Measurements from ENCODE around the gene AKR1C1.
"Not testable (repeated sequence)": the region's sequence is repeated elsewhere in the genome, so short reads cannot be mapped to it uniquely, and the experiment has no call there.

AKR1C1 gene

DNA sequence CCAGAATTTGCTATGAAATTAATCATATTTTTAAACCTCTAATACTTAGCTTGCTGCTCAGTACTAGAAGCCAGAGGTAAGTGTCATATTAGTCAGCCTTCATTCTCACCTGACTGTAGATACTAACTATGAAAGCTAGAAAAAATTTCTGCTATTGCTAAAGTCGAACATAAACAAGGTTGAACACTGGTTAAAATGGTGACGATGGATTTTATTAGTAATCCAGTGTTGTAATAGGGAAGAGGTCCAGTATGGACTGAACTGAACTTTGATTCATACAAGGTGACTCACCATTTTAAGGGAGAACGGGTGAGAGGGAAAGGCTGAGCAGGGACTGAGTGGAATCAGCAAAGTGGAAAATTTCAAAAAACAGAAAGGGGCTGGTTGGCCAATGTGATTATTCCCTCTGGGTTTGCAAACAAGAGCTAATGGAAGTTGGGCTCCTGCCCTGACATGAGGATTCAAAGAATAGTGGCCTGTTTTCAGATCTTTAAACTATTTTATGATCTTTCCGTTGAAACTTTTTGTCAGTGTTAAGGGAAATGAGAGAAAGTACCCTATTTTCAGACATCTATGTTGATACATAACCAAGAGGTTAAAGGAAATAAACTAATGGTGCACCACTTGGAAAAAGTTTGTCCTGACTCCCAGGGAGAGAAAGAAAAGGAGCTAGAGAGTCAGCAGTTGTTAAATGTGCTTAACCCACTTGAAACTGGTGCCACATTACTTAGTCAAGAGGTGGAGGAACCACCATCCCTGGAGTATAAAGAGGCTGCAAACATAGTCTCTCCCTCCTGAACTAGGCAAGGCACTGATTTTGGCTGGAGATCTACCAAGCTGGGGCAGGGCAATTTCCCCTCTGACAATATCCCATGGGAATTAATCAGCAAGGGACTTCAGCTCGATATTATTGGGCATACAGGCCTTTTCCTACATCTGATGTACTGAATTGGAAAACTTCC, 15.3 kb upstream of the AKR1C1 start:
- peak; percentile 80 for DNase-seq (ENCODE audit: low spot score)

DNA sequence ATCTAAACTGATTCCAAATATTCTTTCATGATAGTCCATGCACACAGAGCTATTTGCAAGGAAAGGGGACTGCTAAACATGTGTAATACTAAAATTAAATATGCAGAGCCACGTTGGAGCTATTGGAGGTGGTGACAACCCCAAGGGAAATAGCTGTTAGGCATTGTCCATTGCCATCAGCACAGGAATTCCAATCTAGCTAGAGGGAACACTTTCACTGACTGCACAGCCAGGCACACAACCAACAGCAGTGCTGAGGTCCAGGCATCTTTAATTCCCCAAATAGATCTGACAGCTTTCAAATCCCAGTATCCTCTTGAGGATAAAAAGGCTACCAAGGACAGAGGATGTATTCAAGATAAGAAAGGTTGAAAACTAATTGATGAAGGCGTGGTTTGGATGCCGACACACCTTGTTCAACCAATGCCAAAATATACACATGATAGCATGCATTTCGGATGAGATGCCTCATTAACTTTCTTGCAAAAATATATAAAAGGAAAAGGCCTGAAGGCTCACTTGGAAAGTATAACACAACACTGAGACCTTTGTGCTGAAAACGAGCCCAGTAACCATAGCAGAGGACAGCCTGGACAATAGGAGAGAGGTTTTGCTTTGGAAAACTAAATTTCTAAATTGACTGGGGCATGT, 11.6 kb upstream of the AKR1C1 start:
- DNase-seq (ENCODE audit: low spot score) = not testable (repeated sequence)

DNA sequence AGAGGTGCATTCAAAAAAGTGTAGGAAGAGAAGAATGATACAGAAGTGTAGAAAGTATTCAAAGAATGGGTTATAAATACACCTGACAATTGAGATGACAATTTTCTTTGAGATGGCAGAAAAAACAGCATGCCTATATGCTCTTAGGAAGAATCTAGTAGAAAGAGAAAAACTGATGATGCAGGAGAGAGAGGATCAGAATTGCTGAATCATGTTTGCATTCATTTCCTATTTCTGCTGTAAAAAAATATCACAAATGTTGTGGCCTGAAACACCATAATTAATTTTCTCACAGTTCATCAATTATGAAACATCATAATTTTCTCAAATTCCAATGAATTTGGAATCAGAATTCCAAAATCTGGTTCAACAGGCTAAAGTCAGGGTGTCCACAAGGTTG, 9.8 kb upstream of the AKR1C1 start:
- no peak for DNase-seq (ENCODE audit: low spot score)

DNA sequence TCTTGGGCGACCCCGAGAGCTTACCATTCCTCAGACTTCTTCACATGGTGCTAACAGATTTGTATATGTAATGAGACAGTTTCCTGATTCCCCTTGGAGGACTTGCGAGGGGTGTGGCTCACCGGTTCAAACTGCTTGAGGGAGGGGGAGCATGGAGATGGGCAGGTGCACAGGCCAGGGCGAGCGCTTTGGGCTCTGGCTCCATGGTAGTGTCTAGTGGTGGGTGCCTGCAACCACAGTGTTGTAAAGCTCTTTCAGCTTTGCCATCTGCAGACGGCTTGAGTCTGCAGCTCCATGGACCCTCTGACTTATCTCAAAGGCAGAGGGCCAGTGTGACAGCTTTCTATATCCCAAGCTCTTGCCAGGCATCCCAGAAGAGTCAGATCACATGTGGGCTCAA, 7.1 kb upstream of the AKR1C1 start:
- not testable (repeated sequence) for DNase-seq (ENCODE audit: low spot score)

DNA sequence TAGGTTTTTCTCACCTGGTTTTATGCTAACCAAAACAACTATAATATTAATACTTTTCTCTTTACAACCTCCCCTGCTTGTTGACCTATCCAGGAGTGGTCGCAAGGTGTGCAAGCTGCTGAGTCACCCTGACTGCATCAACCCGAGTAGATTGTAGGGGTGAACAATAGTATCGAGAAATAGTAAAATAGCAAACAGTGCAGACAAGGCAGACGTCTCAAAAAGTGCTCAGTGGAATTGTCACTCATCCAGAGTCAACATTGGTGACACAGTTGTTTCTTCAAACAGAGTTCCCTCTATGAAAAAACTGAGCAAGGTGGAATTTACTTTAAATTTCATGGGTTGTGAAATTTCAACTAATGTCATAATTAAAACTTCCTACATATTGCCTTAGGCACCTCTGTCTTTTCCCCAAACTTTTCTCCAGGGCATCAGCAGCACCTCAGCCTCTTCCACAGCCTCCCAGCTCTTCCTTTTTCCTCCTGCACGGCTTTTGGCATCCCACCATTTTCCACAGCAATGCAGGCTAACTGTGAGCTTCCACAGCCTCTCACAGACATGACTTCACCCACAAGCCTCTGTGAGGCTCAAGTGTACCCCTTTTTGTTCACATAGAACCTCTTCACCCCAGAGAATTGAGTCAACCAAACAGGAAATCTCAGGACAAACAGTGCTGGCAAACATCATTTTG, 6.1 kb upstream of the AKR1C1 start:
- not testable (repeated sequence) for DNase-seq (ENCODE audit: low spot score)

DNA sequence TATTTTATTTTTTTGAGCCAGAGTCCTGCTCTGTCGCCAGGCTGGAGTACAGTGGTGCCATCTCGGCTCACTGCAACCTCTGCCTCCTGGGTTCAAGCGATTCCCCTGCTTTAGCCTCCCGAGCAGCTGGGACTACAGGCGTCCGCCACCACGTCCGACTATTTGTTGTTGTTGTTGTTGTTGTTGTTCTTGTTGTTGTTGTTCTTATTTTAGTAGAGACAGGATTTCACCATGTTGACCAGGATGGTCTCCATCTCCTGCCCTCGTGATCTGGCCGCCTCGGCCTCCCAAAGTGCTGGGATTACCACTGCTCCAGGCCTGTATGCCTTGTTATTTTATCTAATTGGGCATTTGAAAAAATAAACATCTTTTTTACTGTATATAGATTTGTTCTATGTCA, 1.7 kb upstream of the AKR1C1 start:
- not testable (repeated sequence) for DNase-seq (ENCODE audit: low spot score)

- DNase-seq (ENCODE audit: low spot score) = not testable (repeated sequence)
Measured at GRCh38 chr10:4962308-4962707, 907 bp upstream of the AKR1C1 start.

- DNase-seq (ENCODE audit: low spot score) = not testable (repeated sequence)
Measured at GRCh38 chr10:4963815-4964154, 570 bp downstream of the AKR1C1 start.

- not testable (repeated sequence) for DNase-seq (ENCODE audit: low spot score)
Measured at GRCh38 chr10:4965763-4966162, 2.5 kb downstream of the AKR1C1 start.

DNA sequence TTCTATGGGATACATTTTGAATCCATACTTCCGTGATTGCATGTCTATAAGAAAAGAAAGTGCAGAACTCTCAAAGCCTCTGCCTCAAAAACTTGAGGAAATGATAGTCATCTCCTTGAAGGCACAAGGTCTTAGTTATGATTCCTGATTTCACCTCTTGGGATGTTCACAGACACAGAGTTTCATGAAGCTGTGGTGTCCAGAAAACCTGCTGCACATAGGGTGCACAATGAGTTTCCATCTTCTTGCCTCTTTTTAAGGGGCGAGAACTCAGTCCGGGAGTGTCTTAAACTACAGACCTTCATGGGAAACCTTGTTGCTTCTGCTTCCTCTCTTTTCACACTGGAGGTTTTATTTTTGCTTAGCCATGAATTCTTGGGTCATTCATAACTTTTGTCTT, 4.0 kb downstream of the AKR1C1 start:
- not testable (repeated sequence) for DNase-seq (ENCODE audit: low spot score)

DNA sequence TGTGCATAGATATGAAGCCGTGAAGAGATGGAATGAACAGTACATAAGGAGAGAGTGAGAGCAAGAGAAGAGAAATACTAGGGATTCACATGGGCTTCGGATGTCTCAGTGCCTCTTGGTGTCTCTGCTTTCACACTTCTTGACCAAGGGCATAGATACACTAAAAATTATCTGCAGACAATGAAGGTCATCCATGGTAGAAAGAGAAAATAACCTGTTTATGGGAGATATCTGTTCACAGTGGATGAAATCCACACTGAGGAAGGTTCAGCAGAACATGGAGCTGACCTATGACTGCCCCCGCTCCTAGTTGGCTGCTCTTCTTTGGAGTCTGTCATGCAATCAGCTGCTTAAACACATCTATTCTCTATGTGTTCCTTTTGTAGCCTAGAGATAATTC, 6.1 kb downstream of the AKR1C1 start:
- DNase-seq (ENCODE audit: low spot score) = not testable (repeated sequence)

DNA sequence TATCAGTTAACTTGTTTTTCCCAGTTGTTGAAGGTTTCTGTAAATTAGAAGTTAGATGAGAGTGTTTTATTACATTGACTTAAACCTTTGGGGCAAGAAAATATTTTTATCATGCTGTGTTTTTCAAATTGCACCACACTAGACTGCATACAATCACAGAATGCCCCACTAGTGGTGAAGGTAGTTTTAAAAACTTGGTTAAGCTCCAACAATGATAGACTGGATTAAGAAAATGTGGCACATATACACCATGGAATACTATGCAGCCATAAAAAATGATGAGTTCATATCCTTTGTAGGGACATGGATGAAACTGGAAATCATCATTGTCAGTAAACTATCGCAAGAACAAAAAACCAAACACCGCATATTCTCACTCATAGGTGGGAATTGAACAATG, 7.1 kb downstream of the AKR1C1 start:
- DNase-seq (ENCODE audit: low spot score) = not testable (repeated sequence)

DNA sequence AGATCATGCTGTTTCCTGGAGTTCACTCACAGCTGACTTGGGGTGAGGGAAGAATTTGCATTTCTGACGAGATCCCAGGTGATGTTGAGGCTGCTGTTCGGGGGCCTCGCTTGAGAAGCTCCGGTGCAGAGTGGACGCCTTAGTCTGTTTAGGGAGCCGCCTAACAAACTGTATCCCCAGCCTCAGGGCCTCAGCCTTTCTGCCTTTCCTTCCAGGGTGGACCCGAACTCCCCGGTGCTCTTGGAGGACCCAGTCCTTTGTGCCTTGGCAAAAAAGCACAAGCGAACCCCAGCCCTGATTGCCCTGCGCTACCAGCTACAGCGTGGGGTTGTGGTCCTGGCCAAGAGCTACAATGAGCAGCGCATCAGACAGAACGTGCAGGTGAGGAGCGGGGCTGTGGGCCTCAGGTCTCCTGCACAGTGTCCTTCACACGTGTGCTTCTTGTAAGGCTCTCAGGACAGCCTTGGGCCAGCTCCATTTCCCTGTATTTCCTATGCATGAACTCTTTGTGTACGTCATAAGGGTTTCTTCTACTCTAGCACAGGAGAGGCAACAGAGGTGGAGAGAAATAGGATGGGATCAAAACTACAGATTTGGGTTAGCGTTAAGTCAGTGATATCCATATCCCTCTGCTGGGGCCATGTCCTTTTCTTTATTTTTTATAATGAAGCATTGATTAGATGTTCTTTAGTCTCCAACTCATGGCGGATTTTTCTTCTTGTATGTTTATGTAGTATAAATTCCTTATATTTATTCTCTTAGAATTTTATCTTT, 9.3 kb downstream of the AKR1C1 start:
- DNase-seq (ENCODE audit: low spot score) = not testable (repeated sequence)

DNA sequence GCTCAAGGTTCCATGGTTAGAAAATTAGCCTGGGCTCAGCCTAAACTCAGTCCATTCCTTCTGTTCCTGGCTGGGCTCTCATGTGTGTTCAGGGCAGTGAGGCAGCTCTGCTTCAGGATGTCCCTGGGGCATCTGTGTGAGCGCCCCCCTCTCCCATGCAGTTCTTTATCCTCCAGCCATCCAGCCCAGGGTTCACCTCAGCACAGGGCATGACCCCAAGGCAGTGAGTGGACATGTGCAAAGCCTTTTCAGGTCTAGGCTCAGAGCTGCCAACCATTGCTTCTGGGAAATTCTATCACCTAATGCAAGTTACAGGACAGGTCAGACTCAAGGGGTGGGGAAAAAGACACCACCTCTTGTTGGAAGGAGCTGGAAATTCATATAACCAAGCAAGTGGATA, 10.1 kb downstream of the AKR1C1 start:
- DNase-seq (ENCODE audit: low spot score) = not testable (repeated sequence)

DNA sequence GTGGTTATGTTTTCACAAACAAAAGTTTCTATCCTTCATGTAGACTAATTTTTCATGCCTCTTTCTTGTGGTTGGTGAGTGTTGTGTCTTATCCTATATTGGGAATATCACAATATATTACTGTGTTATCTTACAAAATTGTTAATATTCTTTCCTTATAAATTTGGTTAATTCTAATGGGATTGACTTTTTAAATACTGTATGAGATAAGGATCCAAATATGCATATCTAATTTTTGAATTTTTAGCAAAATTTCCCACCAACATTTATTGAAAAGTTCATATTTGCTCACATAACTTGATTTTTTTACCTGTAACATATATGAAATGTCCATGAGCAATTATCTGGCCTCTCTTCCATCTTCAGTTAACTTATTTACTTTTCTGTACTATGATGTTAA, 11.2 kb downstream of the AKR1C1 start:
- not testable (repeated sequence) for DNase-seq (ENCODE audit: low spot score)

- DNase-seq (ENCODE audit: low spot score) = no peak
Measured at GRCh38 chr10:4977025-4977424, 13.8 kb downstream of the AKR1C1 start.

DNA sequence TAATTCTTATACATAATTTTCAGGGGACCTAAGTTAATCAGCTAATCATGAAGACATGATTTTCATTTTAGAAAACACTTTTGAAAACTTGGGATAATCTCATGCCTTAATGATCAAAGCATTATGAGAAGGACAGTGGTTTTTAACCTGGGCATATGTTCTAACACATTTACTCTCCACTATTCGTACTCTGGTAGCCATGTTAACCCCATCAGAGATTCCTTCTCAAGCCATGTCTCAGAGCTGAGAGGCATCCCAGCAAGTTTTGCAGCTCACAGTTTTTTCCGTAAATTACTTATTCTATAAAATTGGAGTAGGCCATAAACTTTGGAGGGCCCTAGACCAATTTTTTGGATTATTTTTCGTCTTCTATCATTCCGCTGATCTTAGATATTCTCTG, 15.7 kb downstream of the AKR1C1 start:
- DNase-seq (ENCODE audit: low spot score) = no peak

DNA sequence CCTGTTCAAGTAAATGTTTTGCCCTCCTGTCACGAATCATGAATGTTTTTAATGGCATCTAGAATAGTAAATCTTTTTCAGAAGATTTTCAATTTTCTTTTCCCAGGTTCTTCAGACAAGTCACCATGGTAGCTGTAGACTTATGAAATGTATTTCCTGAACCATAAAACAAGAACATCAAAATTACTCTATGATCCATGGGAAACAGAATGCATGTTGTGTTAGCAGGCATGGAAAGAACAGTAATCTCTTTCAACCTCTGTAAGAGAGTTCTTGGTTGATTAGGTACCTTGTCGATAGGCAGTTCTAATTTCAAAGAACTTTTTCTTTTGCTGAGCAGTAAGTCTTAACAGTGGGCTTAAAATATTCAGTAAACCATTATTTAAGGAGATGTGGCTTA, 17.6 kb downstream of the AKR1C1 start:
- DNase-seq (ENCODE audit: low spot score) = no peak

DNA sequence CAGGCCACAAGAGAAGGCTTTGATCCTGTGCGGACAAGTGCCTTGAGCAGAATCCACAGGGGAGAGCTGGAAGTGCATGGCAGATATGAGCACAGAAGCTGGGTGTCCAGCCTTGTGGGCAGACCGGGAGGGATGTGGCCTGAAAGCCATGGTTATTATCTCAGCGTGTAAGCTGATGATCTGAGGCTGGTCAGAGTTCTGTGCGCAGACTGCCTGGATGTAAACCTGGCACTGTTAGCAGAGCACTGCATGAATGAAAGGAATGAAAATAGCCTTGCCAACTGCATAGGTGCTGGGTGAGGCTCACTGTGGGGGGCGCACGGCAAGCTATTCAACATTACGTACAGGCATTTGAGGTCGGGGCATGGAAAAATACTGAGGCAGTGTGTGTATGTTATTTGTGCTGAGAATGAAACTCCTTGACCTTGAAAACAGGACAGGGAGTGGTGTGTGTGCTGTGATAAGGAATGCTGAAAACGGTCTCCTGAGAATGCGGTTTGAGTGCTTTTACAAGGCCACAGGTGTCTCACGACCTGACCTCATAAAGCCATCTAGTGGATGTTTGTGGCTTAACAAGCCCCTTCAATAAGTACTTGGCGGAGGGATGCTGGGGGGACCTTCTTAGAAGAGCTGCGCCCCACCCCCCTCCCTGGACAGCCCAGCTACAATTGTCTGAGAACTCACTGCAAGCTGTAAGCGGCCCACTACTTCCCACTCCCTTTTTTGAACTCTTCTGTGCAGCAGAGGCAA, 18.7 kb downstream of the AKR1C1 start:
- no peak for DNase-seq (ENCODE audit: low spot score)

- no peak for DNase-seq (ENCODE audit: low spot score)
Measured at GRCh38 chr10:4982764-4983226, 19.6 kb downstream of the AKR1C1 start.

- no peak for DNase-seq (ENCODE audit: low spot score)
Measured at GRCh38 chr10:4983615-4984216, 20.5 kb downstream of the AKR1C1 start.

Data from AG08396 (cell line).